BE2C (cell line): ENCODE data around the gene CAMTA1.

Source experiments
- DNase-seq: peaks from one replicate; pipeline ENCODE4 v3.0.0-alpha.2; 2020
- H3K27me3 ChIP-seq: fragments of 250-450 bp; sonication (Bioruptor Pico); 2 replicates; pipeline ENCODE4 v1.5.1; 2020; ENCODE audit warnings: mild to moderate bottlenecking
- H3K36me3 ChIP-seq: fragments of 250-450 bp; sonication (Bioruptor Pico); 2 replicates; pipeline ENCODE4 v1.5.1; 2020; ENCODE audit warnings: mild to moderate bottlenecking
- H3K4me1 ChIP-seq: fragments of 250-450 bp; sonication (Bioruptor Pico); 2 replicates; pipeline ENCODE4 v1.5.1; 2020
- H3K4me3 ChIP-seq: 2 replicates; pipeline ENCODE4 v1.5.1; 2011; ENCODE audit warnings: low read depth, low read length
- H3K9me3 ChIP-seq: fragments of 250-450 bp; sonication (Bioruptor Pico); 2 replicates; pipeline ENCODE4 v1.5.1; 2020
- TF ChIP-seq, protein P1 (sequence below): IDR thresholded peaks from 2 replicates; pipeline ENCODE4 v1.5.1; 2012; ENCODE audit warnings: mild to moderate bottlenecking, low read depth, low read length

The CAMTA1 gene

GRCh38 chr1:6899621-6900020 lies 114.4 kb downstream of the CAMTA1 start:
- DNase-seq = no peak
- no peaks in the 10 kb centered on the region for H3K27me3 ChIP-seq
- H3K4me3 ChIP-seq = no peak overlapping the region
- TF ChIP-seq, protein P1, sequence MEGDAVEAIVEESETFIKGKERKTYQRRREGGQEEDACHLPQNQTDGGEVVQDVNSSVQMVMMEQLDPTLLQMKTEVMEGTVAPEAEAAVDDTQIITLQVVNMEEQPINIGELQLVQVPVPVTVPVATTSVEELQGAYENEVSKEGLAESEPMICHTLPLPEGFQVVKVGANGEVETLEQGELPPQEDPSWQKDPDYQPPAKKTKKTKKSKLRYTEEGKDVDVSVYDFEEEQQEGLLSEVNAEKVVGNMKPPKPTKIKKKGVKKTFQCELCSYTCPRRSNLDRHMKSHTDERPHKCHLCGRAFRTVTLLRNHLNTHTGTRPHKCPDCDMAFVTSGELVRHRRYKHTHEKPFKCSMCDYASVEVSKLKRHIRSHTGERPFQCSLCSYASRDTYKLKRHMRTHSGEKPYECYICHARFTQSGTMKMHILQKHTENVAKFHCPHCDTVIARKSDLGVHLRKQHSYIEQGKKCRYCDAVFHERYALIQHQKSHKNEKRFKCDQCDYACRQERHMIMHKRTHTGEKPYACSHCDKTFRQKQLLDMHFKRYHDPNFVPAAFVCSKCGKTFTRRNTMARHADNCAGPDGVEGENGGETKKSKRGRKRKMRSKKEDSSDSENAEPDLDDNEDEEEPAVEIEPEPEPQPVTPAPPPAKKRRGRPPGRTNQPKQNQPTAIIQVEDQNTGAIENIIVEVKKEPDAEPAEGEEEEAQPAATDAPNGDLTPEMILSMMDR = no peak
- H3K4me1 ChIP-seq = no peaks in the 10 kb centered on the region
- no peaks in the 10 kb centered on the region for H3K9me3 ChIP-seq
- no peaks in the 10 kb centered on the region for H3K36me3 ChIP-seq

DNA sequence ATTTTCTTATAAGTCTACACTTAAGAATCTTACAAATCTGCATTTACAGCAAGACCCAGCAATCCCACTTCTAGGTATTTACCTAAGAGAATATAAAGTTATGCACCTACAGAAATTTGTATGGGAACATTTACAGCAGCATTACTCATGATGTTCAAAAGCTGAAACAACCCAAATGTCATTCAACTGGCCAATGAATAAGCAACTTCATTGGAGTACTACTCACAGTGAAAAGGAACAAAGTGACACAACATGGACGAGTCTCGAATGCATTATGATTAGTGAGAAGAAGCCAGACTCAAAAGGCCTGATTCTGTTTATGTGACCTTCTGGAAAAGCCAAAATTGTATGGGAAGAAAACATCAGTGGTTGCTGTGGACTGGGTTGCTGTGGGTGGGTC lies 116.9 kb downstream of the CAMTA1 start:
- H3K4me1 ChIP-seq = no peaks in the 10 kb centered on the region
- no peaks in the 10 kb centered on the region for H3K36me3 ChIP-seq
- H3K4me3 ChIP-seq = no peak overlapping the region
- no peaks in the 10 kb centered on the region for H3K9me3 ChIP-seq
- no peak for DNase-seq
- H3K27me3 ChIP-seq = no peaks in the 10 kb centered on the region
- TF ChIP-seq, protein P1 = no peak

- H3K4me1 ChIP-seq = no peaks in the 10 kb centered on the region
- H3K9me3 ChIP-seq = no peaks in the 10 kb centered on the region
These were observed 119.4 kb downstream of the CAMTA1 start for GRCh38 chr1:6904476-6905170.

DNA sequence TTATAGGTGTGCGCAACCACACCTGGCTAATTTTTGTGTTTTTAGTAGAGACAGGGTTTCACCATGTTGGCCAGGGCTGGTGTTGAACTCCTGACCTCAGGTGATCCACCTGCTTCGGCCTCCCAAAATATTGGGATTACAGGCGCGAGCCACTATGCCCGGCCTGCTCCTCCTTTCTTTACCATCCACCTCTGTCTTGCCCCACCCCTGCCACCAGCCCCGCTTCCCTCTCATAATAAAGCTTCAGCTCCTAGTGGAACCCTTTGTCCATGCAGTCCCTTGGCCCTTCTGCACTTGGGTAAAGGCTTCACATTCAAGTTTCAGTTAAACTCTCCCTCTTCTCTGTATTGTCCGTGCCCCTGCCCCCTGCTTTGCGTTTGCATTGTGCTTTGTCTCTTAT lies 120.1 kb downstream of the CAMTA1 start:
- Histone ChIP-seq H3K9me3 (no peaks in the 10 kb centered on the region), H3K4me1 (no peaks in the 10 kb centered on the region), H3K36me3 (no peaks in the 10 kb centered on the region), H3K4me3 (no peak overlapping the region), H3K27me3 (no peaks in the 10 kb centered on the region)
- TF ChIP-seq, protein P1 = no peak
- no peak for DNase-seq

More at GRCh38 chr1:6904476-6905170, 119.4 kb downstream of the CAMTA1 start:
- TF ChIP-seq, protein P1 = no peak
- Histone ChIP-seq H3K4me3 (no peak overlapping the region), H3K36me3 (no peaks in the 10 kb centered on the region), H3K27me3 (no peaks in the 10 kb centered on the region)
- no peak for DNase-seq

DNA sequence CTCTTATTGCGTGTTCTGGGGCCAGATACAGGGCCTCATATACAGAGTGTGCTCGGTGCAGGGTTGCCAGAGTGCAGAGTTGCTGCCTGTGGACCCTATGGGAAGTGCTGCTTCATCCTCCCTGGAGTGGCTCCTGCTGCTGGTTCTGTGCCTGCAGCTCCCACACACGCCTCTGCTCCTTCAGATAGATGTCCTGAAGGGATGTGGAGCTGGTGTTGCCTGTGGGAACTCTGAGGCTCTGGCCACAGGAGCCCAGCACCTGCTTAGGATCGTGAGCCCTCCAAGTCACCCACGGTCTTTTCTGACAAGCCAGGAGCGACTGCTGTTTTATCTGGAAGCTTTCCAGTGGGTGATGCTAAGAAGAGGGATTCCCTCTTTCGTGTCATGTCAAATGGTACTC lies 120.5 kb downstream of the CAMTA1 start:
- Histone ChIP-seq H3K36me3 (no peaks in the 10 kb centered on the region), H3K4me3 (no peak overlapping the region), H3K4me1 (no peaks in the 10 kb centered on the region), H3K27me3 (no peaks in the 10 kb centered on the region), H3K9me3 (no peaks in the 10 kb centered on the region)
- DNase-seq = no peak
- TF ChIP-seq, protein P1 = no peak

DNA sequence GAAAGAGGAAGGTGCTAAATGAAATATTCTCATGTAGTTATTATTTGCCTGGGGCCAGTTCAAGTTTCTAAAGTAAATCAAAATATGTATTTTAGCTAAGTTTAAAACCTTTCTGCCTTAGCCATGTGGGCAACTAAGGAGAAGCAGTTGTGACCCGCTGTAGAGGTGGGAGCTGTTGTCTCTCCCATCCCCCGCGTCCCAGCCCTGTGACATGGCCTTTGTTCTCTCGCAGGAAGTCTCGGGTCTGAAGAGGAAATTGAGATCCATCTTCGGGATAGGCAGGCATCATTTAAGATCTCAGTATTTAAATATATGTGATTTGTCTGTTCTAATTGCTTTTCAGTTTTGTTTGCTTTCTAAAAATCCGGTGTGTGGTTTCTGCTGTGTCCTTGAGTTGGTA lies 121.5 kb downstream of the CAMTA1 start:
- no peaks in the 10 kb centered on the region for H3K36me3 ChIP-seq
- H3K4me1 ChIP-seq = no peaks in the 10 kb centered on the region
- TF ChIP-seq, protein P1 = no peak
- no peaks in the 10 kb centered on the region for H3K27me3 ChIP-seq
- DNase-seq = no peak
- no peaks in the 10 kb centered on the region for H3K9me3 ChIP-seq
- no peak overlapping the region for H3K4me3 ChIP-seq
